HepG2 (cell line): ENCODE measurements around the gene FYTTD1. TPM values are rescaled to one million over a fixed set of nuclear protein-coding genes. Genes with fewer than 3 reads are reported as not detected.

Source experiments
- ATAD3A ChIP-seq: sonication (generic); formaldehyde crosslinking; IDR thresholded peaks from 2 replicates; pipeline ENCODE4 v1.4.0; 2020; ENCODE audit warnings: missing genetic modification reagents
- BCLAF1 ChIP-seq: fragments of 450-650 bp; IDR thresholded peaks from 2 replicates; pipeline ENCODE4 v1.6.1; 2017; ENCODE audit warnings: mild to moderate bottlenecking
- FOXA1 ChIP-seq, 2 experiments: fragments of 450-650 bp in 1 of 2; sonication (generic) in 1 of 2; formaldehyde crosslinking in 1 of 2; IDR thresholded peaks; 2 replicates each; pipeline versions ENCODE4 v1.4.0 to v1.6.1; 2016 to 2020; ENCODE audit warnings: missing genetic modification reagents in 1 of 2
- HMGXB4 ChIP-seq, 2 experiments: sonication (generic) in 1 of 2; formaldehyde crosslinking in 1 of 2; IDR thresholded peaks; 2 replicates each; pipeline versions ENCODE4 v1.4.0 to v1.6.1; 2018 to 2020; ENCODE audit warnings: missing genetic modification reagents in 2 of 2, borderline replicate concordance in 1 of 2, low read depth in 1 of 2, mild to moderate bottlenecking in 1 of 2, missing biosample characterization in 1 of 2
- HOMEZ ChIP-seq: IDR thresholded peaks from 2 replicates; pipeline ENCODE4 v1.6.1; 2016; ENCODE audit warnings: low read depth
- MATR3 ChIP-seq: sonication (generic); formaldehyde crosslinking; IDR thresholded peaks from 2 replicates; pipeline ENCODE4 v1.4.0; 2020; ENCODE audit warnings: missing genetic modification reagents
- MLLT10 ChIP-seq: sonication (generic); formaldehyde crosslinking; IDR thresholded peaks from 2 replicates; pipeline ENCODE4 v1.4.0; 2020; ENCODE audit warnings: missing genetic modification reagents
- NFRKB ChIP-seq: fragments of 450-650 bp; IDR thresholded peaks from 2 replicates; pipeline ENCODE4 v1.6.1; 2017
- NPAS2 ChIP-seq: sonication (generic); formaldehyde crosslinking; IDR thresholded peaks from 2 replicates; pipeline ENCODE4 v1.8.0; 2022; ENCODE audit warnings: mild to moderate bottlenecking, missing genetic modification reagents, borderline replicate concordance
- NRL ChIP-seq: sonication (generic); formaldehyde crosslinking; IDR thresholded peaks from 2 replicates; pipeline ENCODE4 v1.5.0; 2020; ENCODE audit warnings: missing genetic modification reagents, mild to moderate bottlenecking, moderate library complexity, borderline replicate concordance
- PAF1 ChIP-seq: IDR thresholded peaks from 2 replicates; pipeline ENCODE4 v1.6.1; 2016; ENCODE audit warnings: missing genetic modification reagents, missing compliant biosample characterization
- THAP9 ChIP-seq: sonication (generic); formaldehyde crosslinking; IDR thresholded peaks from 2 replicates; pipeline ENCODE4; 2020; ENCODE audit warnings: missing genetic modification reagents, mild to moderate bottlenecking, borderline replicate concordance
- YEATS2 ChIP-seq: sonication (generic); formaldehyde crosslinking; IDR thresholded peaks from 2 replicates; pipeline ENCODE4 v1.4.0; 2020; ENCODE audit warnings: missing genetic modification reagents, borderline replicate concordance
- ZFP91 ChIP-seq: sonication (generic); formaldehyde crosslinking; IDR thresholded peaks from 2 replicates; pipeline ENCODE4 v1.9.0; 2022; ENCODE audit warnings: missing genetic modification reagents, mild to moderate bottlenecking, borderline replicate concordance
- ZNF136 ChIP-seq: sonication (generic); formaldehyde crosslinking; IDR thresholded peaks from 2 replicates; pipeline ENCODE4 v1.8.1; 2022; ENCODE audit warnings: low read depth, mild to moderate bottlenecking, moderate library complexity, missing genetic modification reagents
- ZNF441 ChIP-seq: sonication (generic); formaldehyde crosslinking; IDR thresholded peaks from 2 replicates; pipeline ENCODE4 v1.7.0; 2021; ENCODE audit warnings: missing genetic modification reagents, borderline replicate concordance
- ZNF644 ChIP-seq: IDR thresholded peaks from 2 replicates; pipeline ENCODE4 v1.6.1; 2016; ENCODE audit warnings: low read depth
- ZNF709 ChIP-seq: sonication (generic); formaldehyde crosslinking; IDR thresholded peaks from 2 replicates; pipeline ENCODE4 v1.5.0; 2020; ENCODE audit warnings: mild to moderate bottlenecking, missing genetic modification reagents
- polyA plus RNA-seq, 8 experiments: library from polyadenylated mRNA; depleted of rRNA in 3 of 8; stranded (reverse) in 7 of 8; unstranded in 1 of 8; fragments of >200 nt; fragmentation: Illumina TruSeq in 4 of 8; extraction: Trizol in 4 of 8; gene quantifications; 2 replicates each; pipeline versions ENCODE4 v1.2.1 to v1.2.3, GENCODE V29; 2011 to 2016; ENCODE audit warnings: low read depth in 4 of 8, missing spikeins in 1 of 8, mixed read lengths in 1 of 8; ENCODE audit not compliant: insufficient read depth in 1 of 8
- total RNA-seq, 5 experiments: library from RNA; depleted of rRNA; stranded (reverse); fragments of >200 nt; fragmentation: Illumina TruSeq; extraction: Trizol; gene quantifications; 2 replicates each; pipeline ENCODE4 v1.2.3, GENCODE V29; 2016; ENCODE audit warnings: low read depth in 1 of 5

The FYTTD1 gene
- total and polyA plus RNA-seq, 2 of the 13 experiments (the other 11 are each of a cell fraction or from before 2014, with no cell fraction given): 6.5 to 28.8 TPM

GRCh38 chr3:197820550-197821335 is 71.1 kb downstream of the FYTTD1 start (continued):
- TF ChIP-seq NRL (CRISPR knock-in tag): no peak
- TF ChIP-seq NFRKB: no peak
- TF ChIP-seq MATR3 (CRISPR knock-in tag): no peak
- TF ChIP-seq FOXA1 (IDR thresholded peaks at IDR 0.05): peak; percentile 60
- peak; percentile 88 for TF ChIP-seq FOXA1 (CRISPR knock-in tag; IDR thresholded peaks at IDR 0.05)
- TF ChIP-seq HMGXB4 (CRISPR knock-in tag; IDR thresholded peaks at IDR 0.05; ENCODE audit: borderline replicate concordance in 1 of 2, low read depth in 1 of 2): peak; percentile 25 to 36; a peak in 1 of 4 replicates
- TF ChIP-seq ZFP91 (CRISPR knock-in tag): no peak
- no peak for TF ChIP-seq MLLT10 (CRISPR knock-in tag)
- TF ChIP-seq BCLAF1: no peak
- no peak; the same call in 1 of the 2 replicates for TF ChIP-seq HOMEZ (CRISPR knock-in tag)
- no peak for TF ChIP-seq NPAS2 (CRISPR knock-in tag)
- TF ChIP-seq ZNF441 (CRISPR knock-in tag): no peak
- TF ChIP-seq YEATS2 (CRISPR knock-in tag): no peak; the same call in 1 of the 2 replicates
- no peak for TF ChIP-seq ZNF709
- no peak for TF ChIP-seq PAF1 (CRISPR knock-in tag)
- TF ChIP-seq ZNF644 (CRISPR knock-in tag): 0 out of 2 replicates have a peak, but pooled peaks have one; percentile 30
- no peak for TF ChIP-seq THAP9 (CRISPR knock-in tag)
- no peak for TF ChIP-seq ZNF136 (CRISPR knock-in tag)
- no peak for TF ChIP-seq ATAD3A (CRISPR knock-in tag)
